GM18873 (cell line): ENCODE data around the gene XPR1.

Experiments
- ATAC-seq: cut with Tn5 transposase; IDR thresholded peaks from one replicate; pipeline ENCODE4 v1.9.1; 2021; ENCODE audit warnings: mild to moderate bottlenecking, moderate library complexity, moderate number of reproducible peaks; ENCODE audit not compliant: unreplicated experiment, low FRiP score

XPR1 gene

DNA sequence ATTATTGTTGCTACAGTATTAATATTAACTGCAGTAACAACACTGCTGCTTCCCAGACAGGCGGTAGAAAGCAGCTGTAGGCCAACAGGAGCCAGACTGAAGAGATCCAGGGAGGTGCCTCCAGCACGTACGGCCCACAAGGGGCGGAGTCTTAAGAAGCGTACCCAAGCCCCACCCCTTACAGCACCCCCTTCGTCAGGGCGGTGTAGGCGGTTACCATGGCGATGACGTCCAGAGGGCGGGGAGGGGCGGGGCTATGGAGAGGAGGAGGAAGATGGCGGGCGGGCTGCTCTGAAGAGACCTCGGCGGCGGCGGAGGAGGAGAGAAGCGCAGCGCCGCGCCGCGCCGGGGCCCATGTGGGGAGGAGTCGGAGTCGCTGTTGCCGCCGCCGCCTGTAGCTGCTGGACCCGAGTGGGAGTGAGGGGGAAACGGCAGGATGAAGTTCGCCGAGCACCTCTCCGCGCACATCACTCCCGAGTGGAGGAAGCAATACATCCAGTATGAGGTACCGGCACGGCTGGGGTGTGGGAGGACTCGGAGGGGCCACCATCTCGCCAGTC is at the start of gene XPR1:
Gene XPR1, plus strand, starts transcription at position 257 of the 560 bp plus-strand sequence. Its CDS starts 180 bp downstream, at position 437.
- peak; percentile 97 for ATAC-seq

DNA sequence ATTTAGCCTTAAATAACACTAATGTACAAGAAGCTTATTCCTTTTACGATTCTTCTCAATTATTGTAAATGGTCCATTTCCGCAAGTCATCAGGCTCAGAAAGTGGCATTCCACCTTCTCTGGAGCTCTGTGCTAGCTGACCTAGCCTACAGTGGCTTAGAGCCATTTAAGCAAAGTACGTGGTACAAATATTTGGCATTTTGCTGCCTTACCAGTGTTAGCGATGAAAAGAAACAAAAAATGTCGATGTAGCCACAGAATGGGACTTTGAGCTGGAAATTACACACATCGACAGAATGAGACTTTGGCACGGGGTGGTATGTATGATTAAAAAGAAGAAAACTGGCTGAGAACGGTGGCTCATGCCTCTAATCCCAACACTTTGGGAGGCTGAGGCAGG is 47.0 kb upstream of the XPR1 start:
- ATAC-seq: no peak

DNA sequence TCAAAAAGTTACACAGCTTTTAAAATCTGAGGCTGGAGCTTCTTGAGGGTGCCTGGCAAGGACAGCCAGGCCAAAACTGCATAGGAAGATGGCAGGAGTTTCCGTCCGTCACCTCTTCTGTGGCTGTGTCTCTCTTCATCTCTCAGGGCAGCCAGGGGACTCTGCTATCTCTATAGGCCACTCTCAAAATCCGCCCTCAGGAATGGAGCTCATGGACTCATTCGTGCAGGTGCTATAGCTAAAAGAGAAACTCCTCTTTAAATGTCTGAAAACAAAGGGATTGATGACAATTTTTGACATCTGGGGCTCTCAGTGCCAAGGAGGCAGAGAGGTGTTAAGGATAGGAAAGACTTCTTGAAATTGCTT is 45.8 kb upstream of the XPR1 start:
- ATAC-seq: no peak

DNA sequence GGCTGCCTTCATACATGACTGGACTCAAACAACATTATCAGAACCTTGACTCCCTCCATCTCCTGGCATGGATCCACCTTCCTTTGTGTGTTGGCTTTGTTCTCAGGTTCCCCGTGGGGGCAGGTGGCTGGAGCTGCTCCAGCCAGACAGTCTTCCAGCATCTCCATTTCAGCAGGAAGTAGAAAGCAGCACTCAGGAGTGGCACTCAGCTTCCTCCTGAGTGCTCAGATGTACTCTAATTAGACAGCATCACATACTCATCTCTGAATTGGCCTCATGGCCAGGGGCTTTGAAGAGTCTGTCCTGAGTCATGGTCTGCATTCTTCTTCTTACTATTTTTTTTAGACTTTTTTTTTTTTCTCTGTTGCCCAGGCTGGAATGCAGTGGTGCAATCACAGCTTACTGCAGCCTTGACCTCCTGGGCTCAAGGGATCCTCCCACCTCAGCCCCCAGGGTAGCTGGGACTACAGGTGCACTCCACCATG is 45.1 kb upstream of the XPR1 start:
- ATAC-seq: no peak

GRCh38 chr1:180588121-180588520 is 43.7 kb upstream of the XPR1 start:
- ATAC-seq: no peak

DNA sequence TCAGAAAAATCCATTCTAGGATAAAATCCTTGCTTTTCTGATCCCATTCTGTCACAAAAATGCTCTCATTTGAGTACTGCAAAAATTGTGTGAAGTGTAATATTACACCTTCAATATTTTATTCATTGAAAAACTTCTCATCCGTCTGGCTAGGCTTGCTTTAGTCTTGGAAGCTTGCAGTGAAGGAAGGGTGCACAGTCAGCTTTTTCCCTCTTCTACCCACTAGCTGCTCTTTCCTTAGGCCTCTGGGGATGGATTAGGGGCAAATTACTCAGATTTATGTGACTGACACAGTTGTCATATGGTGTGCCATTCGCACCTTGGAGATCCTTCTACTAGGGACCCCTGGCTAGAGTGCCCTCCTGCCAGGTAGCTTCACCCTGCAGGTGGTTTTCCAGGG is 40.9 kb upstream of the XPR1 start:
- ATAC-seq: no peak

GRCh38 chr1:180593382-180593781 is 38.4 kb upstream of the XPR1 start:
- ATAC-seq: no peak

DNA sequence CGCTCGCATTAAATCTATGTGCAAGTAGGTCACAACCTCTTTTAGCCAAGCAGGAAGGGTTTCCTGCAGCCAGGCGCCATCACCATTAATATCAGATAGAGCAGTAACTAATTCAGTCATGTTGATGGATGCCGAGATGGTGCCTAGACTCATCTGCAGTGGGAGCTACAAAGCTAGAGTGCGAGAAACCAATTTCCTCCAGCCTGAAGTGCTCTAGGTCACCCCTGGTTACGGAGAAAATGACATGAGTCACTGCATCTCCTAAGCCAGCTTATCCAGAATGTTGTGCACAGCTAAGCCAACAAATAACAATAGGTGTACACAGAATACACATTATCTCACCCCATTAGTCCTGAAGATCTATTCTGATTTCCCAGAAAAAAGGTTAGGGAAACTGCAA is 37.1 kb upstream of the XPR1 start:
- ATAC-seq: no peak

GRCh38 chr1:180595966-180596365 is 35.9 kb upstream of the XPR1 start:
- ATAC-seq: no peak

GRCh38 chr1:180597520-180597919 is 34.3 kb upstream of the XPR1 start:
- ATAC-seq: no peak

DNA sequence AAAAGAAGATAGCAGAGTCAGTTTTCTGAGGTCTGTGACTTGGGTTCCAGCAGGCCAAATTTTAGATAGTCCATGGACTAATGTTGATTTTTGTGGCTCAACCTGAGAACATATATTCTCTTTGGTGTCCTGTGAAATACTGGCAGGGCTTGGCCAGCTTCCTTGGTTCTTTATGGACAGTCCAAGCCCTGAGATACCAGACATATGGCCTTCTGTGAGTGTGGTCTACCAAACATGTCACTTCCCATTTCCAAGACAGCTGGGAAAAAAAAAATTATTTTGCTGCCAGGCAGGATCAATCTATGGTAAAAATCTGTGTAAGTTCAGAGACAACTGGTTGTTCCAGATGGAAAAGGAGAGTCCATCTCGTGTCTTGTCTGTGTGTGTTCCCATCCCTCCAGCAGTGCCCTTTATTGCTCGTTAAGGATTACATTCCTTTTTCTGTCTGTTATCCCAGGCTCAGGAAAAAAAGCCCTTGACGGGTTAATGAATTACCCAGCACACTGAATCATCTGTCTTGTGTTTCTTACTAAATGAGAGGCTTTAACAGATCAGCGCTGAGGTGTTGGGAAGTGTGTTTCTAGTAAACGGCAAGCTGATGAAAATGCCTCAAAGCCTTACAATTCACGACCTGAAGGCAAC is 33.4 kb upstream of the XPR1 start:
- no peak for ATAC-seq

DNA sequence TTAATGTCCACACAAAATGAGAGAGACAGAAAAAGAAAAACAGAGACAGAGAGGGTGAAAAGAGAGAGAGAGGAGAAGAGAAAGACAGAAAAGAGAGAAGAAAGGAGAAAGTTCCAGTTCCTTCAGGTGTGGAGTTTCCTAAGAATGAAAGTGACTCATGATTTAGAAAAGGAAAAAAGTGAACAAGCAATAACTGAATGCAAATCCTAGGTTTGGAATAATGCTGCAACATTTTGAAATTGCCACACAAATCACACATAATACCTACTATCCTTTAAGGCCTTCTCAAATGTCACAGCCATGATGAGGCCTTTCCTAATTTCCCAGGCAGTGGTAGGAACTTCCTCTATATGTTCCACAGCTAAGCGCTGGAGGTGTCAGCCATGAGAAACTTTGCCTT is 31.5 kb upstream of the XPR1 start:
- no peak for ATAC-seq

DNA sequence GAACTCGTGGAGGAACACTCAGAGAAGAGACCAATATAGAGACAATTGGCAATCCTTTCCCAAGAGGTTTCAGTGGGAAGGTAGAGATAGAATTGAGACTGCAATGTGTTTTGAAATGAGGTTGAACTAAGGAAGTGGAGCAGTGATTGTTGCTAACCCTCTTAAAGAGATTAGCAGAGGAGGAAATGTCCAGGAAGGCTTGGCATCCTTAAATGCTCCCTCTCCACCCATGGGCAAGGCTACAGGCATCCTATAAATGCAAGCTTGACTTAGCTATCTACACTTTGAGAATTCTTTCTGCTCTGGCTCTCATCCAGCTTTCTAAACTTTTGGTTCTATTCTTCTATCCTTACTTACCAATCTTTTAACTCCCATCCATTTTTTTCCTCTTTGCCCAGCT is 30.3 kb upstream of the XPR1 start:
- ATAC-seq: no peak

DNA sequence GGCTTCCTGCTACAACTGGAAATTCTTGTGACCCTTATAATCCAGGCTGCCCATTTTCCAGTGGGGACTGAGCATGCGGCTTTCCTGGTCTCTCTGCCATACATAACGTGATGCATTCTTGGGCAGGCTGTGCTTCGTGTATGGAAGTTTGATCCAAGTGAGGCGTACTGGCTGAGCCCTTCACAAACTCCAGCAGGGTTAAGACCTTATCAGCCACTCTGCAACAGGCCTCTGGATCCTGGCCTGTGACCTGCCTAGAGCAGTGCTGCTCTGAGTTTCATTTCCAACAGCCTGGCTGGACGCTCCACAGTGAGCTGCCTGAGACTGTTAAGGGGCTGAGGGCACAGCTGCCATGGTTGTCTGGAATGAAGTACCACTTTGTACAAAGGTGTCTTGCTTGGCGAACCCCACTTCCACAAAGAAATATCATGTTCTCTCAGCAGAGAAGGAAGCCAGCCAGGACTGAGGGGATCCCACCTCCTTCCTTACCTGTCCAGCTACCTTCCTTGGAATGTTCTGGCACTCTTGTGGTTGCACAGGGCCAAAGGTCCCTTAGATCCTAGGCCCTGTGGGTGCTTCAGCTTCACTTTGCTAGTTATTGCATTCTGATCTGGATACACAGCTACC is 28.5 kb upstream of the XPR1 start:
- ATAC-seq: no peak

- ATAC-seq: no peak
These were observed 28.0 kb upstream of the XPR1 start for GRCh38 chr1:180603850-180604226.

DNA sequence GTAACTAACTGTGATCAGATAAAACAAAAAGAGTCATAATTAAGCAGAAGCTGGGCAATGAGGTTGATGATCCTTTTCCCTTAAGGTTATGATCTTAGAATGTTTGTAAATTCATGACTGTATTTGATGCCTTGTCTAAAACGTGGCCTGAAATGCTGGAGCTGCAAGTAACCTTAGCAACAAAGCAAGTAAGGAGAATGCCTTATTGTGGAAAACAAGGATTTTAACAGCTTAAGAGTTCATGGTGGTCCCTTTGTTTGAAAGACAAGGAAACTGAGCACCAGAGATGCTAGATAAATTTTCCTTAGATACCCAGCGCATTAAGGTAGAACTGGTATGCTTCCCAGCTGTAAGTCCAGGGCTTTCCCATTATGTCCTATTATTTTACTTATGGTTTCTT is 25.7 kb upstream of the XPR1 start:
- no peak for ATAC-seq

DNA sequence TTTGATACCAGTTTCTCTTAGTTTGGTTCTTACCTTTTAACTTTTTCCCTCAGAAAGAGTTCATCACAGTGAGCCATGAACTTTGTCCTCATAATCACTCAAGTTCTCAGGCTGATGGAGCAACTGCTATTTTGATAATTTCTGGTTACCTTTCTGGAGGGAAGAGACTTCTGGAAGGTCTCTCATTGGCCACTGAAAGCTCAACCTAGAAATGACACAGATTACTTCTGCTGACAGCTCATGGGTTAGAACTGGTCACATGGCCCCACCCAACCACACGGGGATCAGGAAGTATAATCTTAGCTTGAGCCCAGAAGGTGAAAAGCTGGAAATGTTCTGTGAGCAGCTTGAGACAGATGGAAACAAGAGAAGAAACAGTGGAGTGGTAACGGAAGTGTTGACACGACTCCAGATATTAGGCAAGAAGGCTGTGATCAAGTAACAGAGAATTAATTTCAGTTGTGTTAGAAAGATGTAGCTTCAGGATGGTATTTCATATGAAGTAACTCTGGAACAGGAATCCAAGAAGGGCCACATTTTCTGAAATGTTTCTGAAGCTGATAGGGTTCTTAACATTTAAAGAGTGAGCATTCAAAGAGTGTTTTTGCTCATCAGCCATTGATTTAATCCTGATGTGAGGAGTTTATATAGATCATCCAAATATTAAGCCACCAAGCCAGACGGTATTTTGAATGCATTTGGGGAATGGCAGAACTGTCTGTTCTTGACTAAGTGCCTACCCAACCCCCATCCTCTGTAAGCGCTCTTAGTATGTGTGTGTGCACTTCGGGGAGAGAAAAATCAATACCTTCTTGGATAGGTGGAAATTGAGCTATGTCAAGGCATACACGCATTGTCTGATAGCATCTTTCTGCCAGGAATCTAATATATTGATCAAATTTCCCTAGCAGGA is 21.9 kb upstream of the XPR1 start:
- ATAC-seq: no peak

DNA sequence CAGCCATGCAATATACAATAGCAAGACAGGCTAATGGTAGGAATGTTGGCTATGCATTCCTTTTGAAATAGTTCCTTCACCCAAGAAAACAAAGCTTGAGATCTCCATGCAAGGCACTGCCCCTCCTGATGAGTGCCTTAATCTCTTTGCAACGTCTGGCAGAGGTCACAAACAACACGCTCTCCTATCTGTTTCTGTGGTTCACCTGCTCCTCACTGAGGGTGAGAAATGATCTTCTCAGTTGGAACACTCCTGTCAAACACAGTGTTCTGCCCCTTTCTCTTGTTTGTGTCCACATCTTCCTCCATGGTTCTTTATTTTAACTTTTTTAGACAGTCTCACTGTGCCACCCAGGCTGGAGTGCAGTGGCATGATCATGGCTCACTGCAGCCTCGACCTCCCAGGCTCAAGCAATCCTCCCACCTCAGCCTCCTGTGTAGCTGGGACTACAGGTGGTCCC is 21.2 kb upstream of the XPR1 start:
- no peak for ATAC-seq

DNA sequence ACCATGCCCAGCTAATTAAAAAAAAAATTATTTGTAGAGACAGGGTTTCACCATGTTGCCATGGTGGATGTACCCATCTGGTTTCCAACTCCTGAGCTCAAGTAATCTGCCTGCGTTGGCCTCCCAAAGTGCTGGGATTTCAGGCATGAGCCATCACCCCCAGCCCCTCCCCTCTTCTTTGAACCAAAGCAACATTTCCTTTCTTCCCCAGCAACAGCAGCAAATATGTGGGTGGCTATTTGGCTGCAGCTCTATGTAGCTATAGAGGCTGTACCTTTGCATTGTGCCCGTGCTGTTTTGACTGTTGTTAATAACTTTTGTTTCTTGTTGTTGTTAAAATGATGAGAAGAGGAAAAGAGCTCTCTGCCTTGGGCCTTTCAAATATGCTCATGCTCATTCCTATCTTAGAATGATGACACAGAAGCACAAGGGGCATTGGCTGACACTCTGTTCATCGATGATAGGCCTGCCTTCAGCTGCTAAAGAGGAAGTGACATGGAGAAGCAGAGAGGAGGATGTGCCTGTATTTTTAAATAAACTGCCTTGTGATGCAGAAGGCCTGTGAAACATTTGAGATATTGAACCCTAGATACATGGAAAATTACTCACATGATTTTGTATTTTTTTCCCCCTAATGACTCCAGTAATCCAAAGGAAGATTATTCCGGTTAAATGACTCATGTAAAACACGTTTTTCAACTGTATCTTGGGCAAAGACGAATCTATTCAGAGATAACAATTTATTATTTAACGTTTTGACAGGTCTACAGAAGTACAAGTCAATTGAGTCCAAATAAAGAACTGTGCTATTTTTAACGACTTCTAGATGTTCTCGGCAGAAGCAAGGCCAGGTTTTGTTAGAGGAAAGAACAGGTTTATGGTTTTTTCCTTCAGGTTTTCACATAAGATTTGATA is 20.5 kb upstream of the XPR1 start:
- ATAC-seq: no peak

DNA sequence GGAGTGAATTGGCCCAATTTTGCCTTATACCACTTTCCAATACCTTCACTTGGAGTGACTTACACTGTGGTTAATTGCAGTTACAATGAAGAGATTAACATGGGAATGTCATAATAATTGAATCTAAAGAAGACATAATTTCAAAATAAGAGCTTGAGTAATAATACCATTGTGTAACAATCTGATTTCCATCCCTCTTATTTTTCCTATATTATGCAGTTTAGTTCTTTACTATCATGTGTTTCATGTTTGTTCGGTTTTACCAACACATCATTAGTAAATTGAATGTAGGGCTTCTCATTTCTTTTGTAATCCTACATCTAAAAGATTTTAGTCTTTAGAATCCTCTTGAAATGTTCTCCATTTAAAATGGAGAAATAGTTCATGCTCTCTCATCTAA is 19.2 kb upstream of the XPR1 start:
- no peak for ATAC-seq
